GM19468 (cell line): Measurements from ENCODE around the gene TMEM179.
"Not testable (repeated sequence)": the region's sequence is repeated elsewhere in the genome, so short reads cannot be mapped to it uniquely, and the experiment has no call there.

Source experiments
- ATAC-seq: cut with Tn5 transposase; IDR thresholded peaks from one replicate; pipeline ENCODE4 v1.9.1; 2021; ENCODE audit warnings: mild to moderate bottlenecking, moderate library complexity, moderate number of reproducible peaks; ENCODE audit not compliant: unreplicated experiment; ENCODE audit errors: extremely low read depth

TMEM179 gene

GRCh38 chr14:104588066-104588857, 16.3 kb downstream of the TMEM179 start:
- no peak for ATAC-seq

- no peak for ATAC-seq
These were observed 16.9 kb downstream of the TMEM179 start for GRCh38 chr14:104587641-104588040.

- no peak for ATAC-seq
These were observed 17.5 kb downstream of the TMEM179 start for GRCh38 chr14:104586832-104587620.

GRCh38 chr14:104585966-104586697, 18.4 kb downstream of the TMEM179 start:
- ATAC-seq, result no peak

DNA sequence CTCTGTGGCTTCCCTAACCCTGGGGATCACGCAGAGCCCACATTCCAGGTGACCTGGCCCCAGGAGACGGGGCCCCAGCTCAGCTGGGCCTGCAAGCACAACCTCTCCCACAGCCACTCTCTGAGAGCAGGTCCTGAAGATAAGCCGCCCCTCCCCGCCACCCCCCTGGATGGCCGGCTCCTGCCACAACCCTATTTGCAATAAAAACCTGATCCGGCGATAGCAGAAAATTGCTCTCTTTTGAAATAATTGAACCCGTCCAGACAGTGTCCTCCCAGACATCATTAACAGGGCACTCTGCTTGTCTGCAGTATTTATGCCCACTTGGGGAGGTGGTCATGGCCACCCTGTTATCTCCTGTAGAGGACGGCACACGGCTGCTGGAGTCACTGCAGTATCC, 20.0 kb downstream of the TMEM179 start:
- no peak for ATAC-seq

DNA sequence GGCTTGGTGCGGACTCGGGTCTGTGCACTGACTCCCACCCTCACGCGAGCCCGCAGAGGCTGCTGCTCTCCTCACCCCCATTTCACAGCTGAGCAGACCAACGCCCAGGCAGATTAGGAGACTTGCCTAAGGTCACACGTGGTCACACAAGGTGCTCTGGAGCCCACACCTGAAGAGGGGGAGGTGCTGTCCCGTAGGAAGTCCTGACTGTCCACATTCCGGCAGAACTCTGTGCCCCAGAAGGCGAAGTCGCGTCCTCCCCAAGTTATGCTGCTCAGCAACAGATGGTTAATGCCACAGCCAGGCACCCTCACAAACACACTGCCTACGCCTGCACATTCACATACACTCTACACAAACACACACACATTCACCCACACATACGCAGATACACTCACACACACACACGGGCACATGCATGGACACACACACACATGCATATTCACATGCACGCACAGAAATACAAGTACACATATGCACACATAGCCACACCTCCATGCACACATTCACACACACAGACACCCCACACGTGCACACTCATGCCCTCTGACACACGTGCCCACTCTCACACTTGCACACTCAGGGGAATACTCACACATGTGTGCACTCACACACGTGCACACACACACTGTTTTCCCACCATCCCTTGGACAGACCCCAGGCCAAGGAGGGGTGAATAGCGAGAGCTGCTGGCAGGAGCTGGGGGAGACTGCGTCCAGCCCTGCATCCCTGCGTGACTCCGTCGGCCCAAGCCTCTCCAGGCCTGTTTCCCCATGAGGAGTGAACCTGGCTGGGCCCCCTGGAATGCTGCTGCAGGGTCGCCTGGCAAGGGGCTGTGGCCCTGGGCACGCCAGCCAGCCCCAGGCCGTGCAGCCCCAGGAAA, 20.9 kb downstream of the TMEM179 start:
- ATAC-seq, result no peak

- ATAC-seq, result no peak
These were observed 21.9 kb downstream of the TMEM179 start for GRCh38 chr14:104582662-104583061.

- no peak for ATAC-seq
These were observed 22.6 kb downstream of the TMEM179 start for GRCh38 chr14:104582005-104582404.

GRCh38 chr14:104581521-104581920, 23.1 kb downstream of the TMEM179 start:
- no peak for ATAC-seq

GRCh38 chr14:104580961-104581360, 23.6 kb downstream of the TMEM179 start:
- ATAC-seq, result no peak

- ATAC-seq, result not testable (repeated sequence)
These were observed 24.6 kb downstream of the TMEM179 start for GRCh38 chr14:104579939-104580338.

DNA sequence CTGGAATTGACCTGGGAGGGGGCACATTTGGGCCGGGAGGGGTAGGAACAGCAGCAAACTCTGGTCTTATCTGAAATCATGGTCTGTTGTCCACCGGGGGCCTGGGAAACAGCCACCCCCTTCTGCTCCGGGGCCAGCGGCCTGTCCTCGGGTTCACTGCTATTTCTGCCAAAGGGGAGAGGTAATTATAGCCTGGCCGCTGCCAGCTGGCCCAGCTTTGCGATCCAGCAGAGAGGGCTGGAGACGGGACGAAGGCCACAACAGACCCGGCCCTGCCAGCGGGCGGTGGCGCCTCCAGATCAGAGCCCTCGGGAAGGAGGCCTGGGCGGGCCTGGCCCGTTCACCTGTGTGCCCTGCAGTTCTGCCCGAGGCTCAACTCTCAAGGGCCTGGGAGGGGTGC, 25.1 kb downstream of the TMEM179 start, which contains the start of gene C14orf180:
Gene C14orf180, plus strand, starts transcription at position 258 of the 400 bp plus-strand sequence. CDS start 6,667 bp downstream, outside the sequence.
- ATAC-seq, result no peak

- ATAC-seq, result no peak
These were observed 26.3 kb downstream of the TMEM179 start for GRCh38 chr14:104578321-104578720.

- ATAC-seq, result no peak
These were observed 26.7 kb downstream of the TMEM179 start for GRCh38 chr14:104577847-104578301.

- no peak for ATAC-seq
These were observed 27.1 kb downstream of the TMEM179 start for GRCh38 chr14:104577426-104577825.

DNA sequence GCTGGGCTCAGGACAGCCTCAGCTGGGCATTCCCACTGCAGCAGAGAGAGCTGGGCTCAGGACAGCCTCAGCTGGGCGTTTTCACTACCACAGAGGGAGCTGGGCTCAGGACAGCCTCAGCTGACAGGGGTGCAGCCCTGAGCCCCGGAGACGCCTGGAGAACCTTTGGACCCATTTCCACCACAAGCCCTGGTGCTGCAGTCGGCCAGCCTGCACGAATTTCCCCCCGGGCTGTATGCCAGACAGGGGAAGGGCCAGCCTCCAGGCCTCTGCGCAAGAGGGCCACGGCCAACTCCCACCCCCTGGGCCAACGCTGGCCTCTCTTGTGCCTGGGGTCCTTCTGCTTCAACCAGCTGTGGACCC, 27.6 kb downstream of the TMEM179 start:
- ATAC-seq, result no peak

GRCh38 chr14:104576232-104576969, 28.2 kb downstream of the TMEM179 start:
- no peak for ATAC-seq

- no peak for ATAC-seq
These were observed 29.5 kb downstream of the TMEM179 start for GRCh38 chr14:104574978-104575583.

DNA sequence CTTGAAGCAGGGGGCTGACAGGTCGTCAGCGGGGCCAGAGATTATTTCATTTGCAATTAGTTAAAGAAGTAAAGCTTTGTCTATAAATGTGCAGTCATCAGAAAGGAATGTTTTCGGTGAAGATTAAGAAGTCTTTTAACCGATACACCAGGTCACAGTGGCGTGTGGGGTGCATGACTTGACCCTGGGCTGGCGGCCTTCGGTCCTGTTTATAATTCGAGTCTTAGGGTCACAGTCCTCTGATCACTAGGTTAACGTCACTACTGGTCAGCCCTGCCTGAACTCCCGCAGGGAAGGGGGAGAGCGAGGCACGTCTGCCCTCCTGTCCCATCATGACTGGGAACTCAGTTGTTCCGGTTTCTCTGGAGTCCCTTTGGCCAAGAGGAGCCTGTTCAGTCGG, 30.0 kb downstream of the TMEM179 start:
- no peak for ATAC-seq
